Measurements from ENCODE around the gene PRICKLE4. TPM values are rescaled to one million over a fixed set of nuclear protein-coding genes. Genes with fewer than 3 reads are reported as not detected.

Gene PRICKLE4
- total and polyA plus RNA-seq, 2 of the 13 experiments (the other 11 are each of a cell fraction or from before 2014, with no cell fraction given), result 0.92 to 1.2 TPM

GRCh38 chr6:41733707-41734665 is 46.6 kb upstream of the PRICKLE4 start (continued):
- TF ChIP-seq AGO1 (IDR thresholded peaks at IDR 0.05; ENCODE audit: low read depth, low read length, poor library complexity, severe bottlenecking) (no peak), ZNF280D (CRISPR knock-in tag; IDR thresholded peaks at IDR 0.05) (peak; percentile 79; the same call in 1 of the 2 replicates), HDAC6 (IDR thresholded peaks at IDR 0.05; ENCODE audit: low read depth, low read length) (no peak), ZBTB7B (CRISPR knock-in tag; IDR thresholded peaks at IDR 0.05) (peak; percentile 47; the same call in 1 of the 2 replicates), ZNF318 (CRISPR knock-in tag; IDR thresholded peaks at IDR 0.05) (no peak), HOXA5 (CRISPR knock-in tag; IDR thresholded peaks at IDR 0.05) (peak; percentile 53; the same call in 1 of the 2 replicates), DR1 (CRISPR knock-in tag; IDR thresholded peaks at IDR 0.05) (peak; percentile 62; the same call in 1 of the 2 replicates), ZNF737 (CRISPR knock-in tag; IDR thresholded peaks at IDR 0.05; ENCODE audit: borderline replicate concordance) (no peak), GATAD1 (CRISPR knock-in tag; IDR thresholded peaks at IDR 0.05) (no peak), ZNF367 (CRISPR knock-in tag; IDR thresholded peaks at IDR 0.05; ENCODE audit: borderline replicate concordance) (no peak), KDM5B (CRISPR knock-in tag; IDR thresholded peaks at IDR 0.05; ENCODE audit: borderline replicate concordance) (peak; percentile 62; the same call in 1 of the 2 replicates), ZUFSP (CRISPR knock-in tag; IDR thresholded peaks at IDR 0.05; ENCODE audit: borderline replicate concordance) (no peak), FIP1L1 (IDR thresholded peaks at IDR 0.05; ENCODE audit: borderline replicate concordance, insufficient read depth, low read depth, low read length) (peak; percentile 83; the same call in 1 of the 2 replicates), ZNF431 (CRISPR knock-in tag; IDR thresholded peaks at IDR 0.05; ENCODE audit: borderline replicate concordance, low read depth) (no peak)

Data from HepG2 (cell line).